Naive thymus-derived CD8-positive, alpha-beta T cell (primary cell): ENCODE data around the gene CLK4. TPM values are rescaled to one million over a fixed set of nuclear protein-coding genes. Genes with fewer than 3 reads are reported as not detected.

ENCODE experiments used
- ATAC-seq, 2 donors: fragments of 150-1000 bp; cut with Tn5 transposase in 1 of 2; sonication (Bioruptor Pico), chemical (Tn5 transposase) in 1 of 2; 1 replicate in 1 of 2; 2 replicates in 1 of 2; pipeline ENCODE4 v1.10.0; 2021; ENCODE audit warnings: mild to moderate bottlenecking in 2 of 2, moderate library complexity in 2 of 2
- POLR2A ChIA-PET: fragments of 350-600 bp; sonication (Branson Sonifier 250); formaldehyde crosslinking; loops from one replicate; lab custom pipeline; 2021; ENCODE audit warnings: antibody characterized with exemption; lab: Charles Lee
- DNase-seq, 10 donors: peaks; one replicate each; pipeline versions ENCODE4 v3.0.0 to v3.0.0-alpha.2; 2020 to 2022
- H3K27ac Mint-ChIP-seq, 10 donors: one replicate each; pipeline ENCODE4 v1.8.0; 2020 to 2022; ENCODE audit warnings: mild to moderate bottlenecking in 10 of 10, mixed read lengths in 10 of 10, moderate library complexity in 4 of 10, inconsistent platforms in 1 of 10
- H3K27me3 Mint-ChIP-seq, 5 donors: one replicate each; pipeline ENCODE4 v1.8.0; 2021 to 2022; ENCODE audit warnings: mixed read lengths in 5 of 5
- H3K36me3 Mint-ChIP-seq, 3 donors: one replicate each; pipeline ENCODE4 v1.8.0; 2020 to 2022; ENCODE audit warnings: mixed read lengths in 3 of 3, mild to moderate bottlenecking in 2 of 3, inconsistent platforms in 1 of 3
- H3K4me1 Mint-ChIP-seq, 4 donors: one replicate each; pipeline ENCODE4 v1.8.0; 2021 to 2022; ENCODE audit warnings: mixed read lengths in 4 of 4
- H3K4me3 Mint-ChIP-seq, 10 donors: one replicate each; pipeline ENCODE4 v1.8.0; 2020 to 2022; ENCODE audit warnings: mild to moderate bottlenecking in 10 of 10, mixed read lengths in 10 of 10, moderate library complexity in 6 of 10, inconsistent platforms in 1 of 10
- H3K9me3 Mint-ChIP-seq, 9 donors: one replicate each; pipeline ENCODE4 v1.8.0; 2020 to 2022; ENCODE audit warnings: mixed read lengths in 9 of 9, mild to moderate bottlenecking in 3 of 9, inconsistent platforms in 1 of 9, moderate library complexity in 1 of 9
- polyA plus RNA-seq, 3 donors: library from polyadenylated mRNA; unstranded; fragments of 300-500 nt; fragmentation: Illumina TruSeq; gene quantifications; one replicate each; pipeline ENCODE4 v1.2.3, GENCODE V29; 2021
- total RNA-seq, 8 experiments: library from RNA in 2 of 8; stranded (reverse) in 2 of 8; gene quantifications; one replicate each; pipeline ENCODE4 v1.2.3 and lab custom pipeline; 2021 to 2026

CLK4 gene
- total and polyA plus RNA-seq, 5 experiments from 2014 or later: 14.5 to 105 (median 18.7) TPM

DNA sequence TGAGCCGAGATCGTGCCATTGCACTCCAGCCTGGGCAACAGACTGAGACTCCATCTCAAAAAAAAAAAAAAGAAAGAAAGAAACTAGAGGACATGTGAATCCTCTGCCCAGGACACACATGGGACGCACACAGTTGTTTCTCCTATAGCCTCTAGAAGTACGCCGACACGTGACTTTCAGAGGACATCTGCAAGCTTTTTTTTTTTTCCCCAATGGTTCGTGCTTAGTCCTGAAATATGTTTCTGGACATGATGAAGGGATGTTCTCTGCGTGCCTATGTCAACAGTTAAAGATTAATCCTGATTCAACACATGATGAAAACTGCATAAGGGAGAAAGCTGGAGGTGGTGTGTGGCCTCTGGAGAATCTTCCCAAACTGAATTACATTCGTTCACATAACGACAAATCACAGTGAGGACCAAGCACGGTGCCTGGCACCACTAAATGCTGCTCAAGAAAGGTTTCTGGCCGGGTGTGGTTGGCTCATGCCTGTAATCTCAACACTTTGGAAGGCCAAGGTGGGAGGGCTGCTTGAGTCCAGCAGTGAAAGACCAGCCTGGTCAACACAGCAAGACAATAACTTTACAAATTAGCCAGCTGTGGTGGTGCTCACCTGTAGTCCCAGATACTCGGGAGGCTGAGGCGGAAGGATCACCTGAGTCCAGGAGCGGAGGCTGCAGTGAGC lies 46.4 kb downstream of the CLK4 start:
- no peaks in the 10 kb centered on the region for H3K9me3 Mint-ChIP-seq
- H3K4me1 Mint-ChIP-seq: no peaks in the 10 kb centered on the region
- POLR2A ChIA-PET: no interaction called here
- peaks cover 0 to 2% (median 0%) of the 10 kb centered on the region in 3 donors for H3K36me3 Mint-ChIP-seq
- ATAC-seq: no peak
- peak overlapping the region in 1 of 10 donors; percentile 14 for H3K4me3 Mint-ChIP-seq
- H3K27ac Mint-ChIP-seq: no peak overlapping the region
- no peak for DNase-seq
- peaks cover 15 to 43% (median 27%) of the 10 kb centered on the region in 5 donors for H3K27me3 Mint-ChIP-seq

- ATAC-seq: no peak
- Mint-ChIP-seq H3K4me1 (no peaks in the 10 kb centered on the region), H3K9me3 (peaks cover 0 to 2% (median 0%) of the 10 kb centered on the region in 9 donors), H3K36me3 (peaks cover 0 to 2% (median 2%) of the 10 kb centered on the region in 3 donors), H3K27me3 (peaks cover 23 to 54% (median 43%) of the 10 kb centered on the region in 5 donors), H3K27ac (no peak overlapping the region), H3K4me3 (no peak overlapping the region)
- POLR2A ChIA-PET: no interaction called here
- no peak for DNase-seq
Measured at GRCh38 chr5:178577944-178578343, 48.9 kb downstream of the CLK4 start.

GRCh38 chr5:178577376-178577839 lies 49.4 kb downstream of the CLK4 start:
- Mint-ChIP-seq H3K4me1 (no peaks in the 10 kb centered on the region), H3K9me3 (peaks cover 0 to 6% (median 0%) of the 10 kb centered on the region in 9 donors), H3K27ac (no peak overlapping the region), H3K27me3 (peaks cover 23 to 55% (median 47%) of the 10 kb centered on the region in 5 donors), H3K36me3 (peaks cover 2 to 7% (median 2%) of the 10 kb centered on the region in 3 donors), H3K4me3 (no peak overlapping the region)
- POLR2A ChIA-PET: no interaction called here
- ATAC-seq (no peak), DNase-seq (no peak)

DNA sequence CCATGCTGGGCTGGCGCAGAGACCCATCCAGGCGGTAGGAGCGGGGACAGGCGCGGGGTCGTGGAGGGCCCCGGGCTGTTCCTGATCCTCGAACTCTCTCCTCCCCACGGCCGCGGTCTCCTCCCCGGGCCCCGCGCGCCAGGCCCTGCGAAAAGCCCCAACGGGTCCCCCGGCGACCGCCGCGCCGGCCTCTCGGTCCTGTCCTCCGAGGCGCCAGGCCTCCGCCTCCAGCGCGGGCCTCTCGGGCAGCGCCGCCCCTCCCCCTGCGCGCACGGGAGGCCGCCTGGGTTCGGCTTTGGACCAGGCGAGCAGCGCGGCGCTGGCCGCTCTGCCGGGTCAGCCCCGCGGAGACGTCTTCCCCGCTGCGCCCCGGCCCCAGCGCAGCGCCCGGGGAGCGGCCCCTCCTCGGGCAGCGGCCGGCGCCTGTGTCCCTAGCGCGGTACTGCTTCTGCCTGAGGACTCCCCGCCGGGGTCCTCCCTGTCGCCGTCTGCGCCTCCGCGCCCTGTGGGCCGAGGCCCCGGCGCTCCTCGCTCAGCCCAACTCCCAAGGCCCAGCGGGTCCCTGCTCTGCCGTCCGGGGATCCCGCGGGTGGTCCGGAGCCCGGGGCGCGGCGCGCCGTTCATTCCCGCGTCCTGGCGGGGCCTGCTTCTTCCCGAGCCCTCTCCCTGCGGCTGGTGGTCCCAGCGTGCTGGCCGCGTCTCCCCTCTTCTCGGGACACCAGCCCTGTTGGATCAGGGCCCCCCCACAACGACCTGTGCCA lies 50.1 kb downstream of the CLK4 start:
- peaks cover 26 to 57% (median 46%) of the 10 kb centered on the region in 5 donors for H3K27me3 Mint-ChIP-seq
- H3K27ac Mint-ChIP-seq: no peak overlapping the region
- POLR2A ChIA-PET: no interaction called here
- H3K4me1 Mint-ChIP-seq: no peaks in the 10 kb centered on the region
- no peak overlapping the region for H3K4me3 Mint-ChIP-seq
- H3K9me3 Mint-ChIP-seq: peaks cover 0 to 6% (median 0%) of the 10 kb centered on the region in 9 donors
- peaks cover 2 to 7% (median 2%) of the 10 kb centered on the region in 3 donors for H3K36me3 Mint-ChIP-seq
- ATAC-seq: no peak
- no peak for DNase-seq

GRCh38 chr5:178573216-178573615 lies 53.6 kb downstream of the CLK4 start:
- Mint-ChIP-seq H3K4me1 (no peaks in the 10 kb centered on the region), H3K9me3 (peaks cover 0 to 6% (median 0%) of the 10 kb centered on the region in 9 donors), H3K36me3 (peaks cover 2 to 11% (median 2%) of the 10 kb centered on the region in 3 donors), H3K27me3 (peaks cover 19 to 66% (median 41%) of the 10 kb centered on the region in 5 donors), H3K4me3 (no peak overlapping the region), H3K27ac (no peak overlapping the region)
- POLR2A ChIA-PET: no interaction called here
- ATAC-seq (no peak), DNase-seq (no peak)

GRCh38 chr5:178572617-178573016 lies 54.2 kb downstream of the CLK4 start:
- H3K27me3 Mint-ChIP-seq: peaks cover 17 to 61% (median 35%) of the 10 kb centered on the region in 5 donors
- POLR2A ChIA-PET: no interaction called here
- no peaks in the 10 kb centered on the region for H3K4me1 Mint-ChIP-seq

GRCh38 chr5:178569485-178569884 lies 57.4 kb downstream of the CLK4 start:
- Mint-ChIP-seq H3K4me3 (no peak overlapping the region), H3K36me3 (peaks cover 0 to 11% (median 2%) of the 10 kb centered on the region in 3 donors), H3K27ac (no peak overlapping the region), H3K9me3 (peaks cover 0 to 6% (median 0%) of the 10 kb centered on the region in 9 donors), H3K4me1 (no peaks in the 10 kb centered on the region), H3K27me3 (peaks cover 15 to 51% (median 21%) of the 10 kb centered on the region in 5 donors)
- POLR2A ChIA-PET: no interaction called here
- DNase-seq (no peak), ATAC-seq (no peak)

More at GRCh38 chr5:178572617-178573016, 54.2 kb downstream of the CLK4 start:
- Mint-ChIP-seq H3K27ac (no peak overlapping the region), H3K4me3 (no peak overlapping the region), H3K9me3 (peaks cover 0 to 6% (median 0%) of the 10 kb centered on the region in 9 donors), H3K36me3 (peaks cover 2 to 11% (median 2%) of the 10 kb centered on the region in 3 donors)
- DNase-seq (no peak), ATAC-seq (no peak)

GRCh38 chr5:178564811-178565550 lies 61.9 kb downstream of the CLK4 start:
- Mint-ChIP-seq H3K9me3 (peaks cover 0 to 5% (median 0%) of the 10 kb centered on the region in 9 donors), H3K4me1 (peaks cover 0 to 8% (median 4%) of the 10 kb centered on the region in 4 donors), H3K36me3 (peaks cover 0 to 2% (median 0%) of the 10 kb centered on the region in 3 donors), H3K27me3 (peaks cover 9 to 44% (median 19%) of the 10 kb centered on the region in 5 donors), H3K27ac (no peak overlapping the region), H3K4me3 (no peak overlapping the region)
- ATAC-seq (no peak), DNase-seq (no peak)
- POLR2A ChIA-PET: no interaction called here

DNA sequence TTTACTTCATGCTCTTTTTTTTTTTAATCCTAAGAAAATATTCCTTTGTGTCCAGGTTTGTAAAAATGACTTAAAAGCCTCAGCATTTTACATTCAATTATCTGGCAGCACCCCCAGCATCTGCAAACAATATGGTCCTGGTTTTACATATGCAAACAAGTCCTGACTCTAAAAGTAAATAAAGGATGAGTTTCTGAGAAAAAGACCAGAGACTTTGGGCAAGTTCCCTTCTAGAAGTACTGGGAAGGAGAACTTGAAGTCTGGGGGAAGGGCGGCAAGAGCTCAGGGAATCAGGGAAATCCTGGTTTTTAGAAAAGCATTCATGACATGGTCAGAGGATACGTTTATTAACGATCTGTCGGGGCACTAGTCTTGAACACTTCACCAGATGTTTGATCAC lies 62.5 kb downstream of the CLK4 start:
- Mint-ChIP-seq H3K27me3 (peaks cover 9 to 44% (median 17%) of the 10 kb centered on the region in 5 donors), H3K36me3 (peaks cover 0 to 2% (median 0%) of the 10 kb centered on the region in 3 donors), H3K27ac (no peak overlapping the region), H3K4me3 (no peak overlapping the region), H3K9me3 (peaks cover 0 to 5% (median 0%) of the 10 kb centered on the region in 9 donors), H3K4me1 (peaks cover 0 to 8% (median 4%) of the 10 kb centered on the region in 4 donors)
- POLR2A ChIA-PET: no interaction called here
- ATAC-seq (no peak), DNase-seq (no peak)

- H3K27me3 Mint-ChIP-seq: peaks cover 8 to 51% (median 23%) of the 10 kb centered on the region in 5 donors
- H3K4me3 Mint-ChIP-seq: no peak overlapping the region
- H3K27ac Mint-ChIP-seq: no peak overlapping the region
- DNase-seq (no peak), ATAC-seq (no peak)
- H3K36me3 Mint-ChIP-seq: peaks cover 0 to 2% (median 0%) of the 10 kb centered on the region in 3 donors
- H3K4me1 Mint-ChIP-seq: peaks cover 0 to 8% (median 4%) of the 10 kb centered on the region in 4 donors
- H3K9me3 Mint-ChIP-seq: peaks cover 0 to 5% (median 0%) of the 10 kb centered on the region in 9 donors
- POLR2A ChIA-PET: interaction anchor here (0.7 kb wide), 1 partner anchor 1037 kb away, joined by 3 read pairs; no protein-coding TSS in a partner anchor
Measured at GRCh38 chr5:178563621-178564020, 63.2 kb downstream of the CLK4 start.

GRCh38 chr5:178561746-178562264 lies 65.0 kb downstream of the CLK4 start:
- H3K4me1 Mint-ChIP-seq: peaks cover 0 to 8% (median 4%) of the 10 kb centered on the region in 4 donors
- DNase-seq (peak in 1 of 10 donors; percentile 19), ATAC-seq (no peak)
- peaks cover 0 to 5% (median 0%) of the 10 kb centered on the region in 9 donors for H3K9me3 Mint-ChIP-seq
- no peak overlapping the region for H3K27ac Mint-ChIP-seq
- peaks cover 0 to 2% (median 0%) of the 10 kb centered on the region in 3 donors for H3K36me3 Mint-ChIP-seq
- H3K4me3 Mint-ChIP-seq: peak overlapping the region in 2 of 10 donors; percentile 22 to 32
- H3K27me3 Mint-ChIP-seq: peaks cover 4 to 64% (median 27%) of the 10 kb centered on the region in 5 donors
- POLR2A ChIA-PET: no interaction called here

DNA sequence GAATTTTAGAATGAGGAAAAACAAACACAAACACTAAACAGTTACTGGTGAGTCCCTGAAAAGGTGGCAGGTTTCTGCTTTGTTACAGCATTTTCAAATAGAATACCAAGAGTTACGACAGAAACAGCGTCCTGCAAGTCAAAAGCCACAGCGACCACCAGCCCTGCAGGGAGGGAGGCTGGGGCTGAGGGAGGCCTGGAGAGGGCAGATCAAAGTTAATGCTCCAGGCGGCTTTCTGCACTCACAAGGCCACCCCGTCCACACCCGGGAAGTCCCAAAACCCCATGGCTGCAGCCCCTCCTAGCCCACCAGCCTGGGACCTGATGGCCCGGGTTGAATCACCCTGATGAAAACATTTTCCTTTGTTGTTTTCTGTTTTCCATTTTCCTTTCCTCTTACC lies 65.9 kb downstream of the CLK4 start:
- Mint-ChIP-seq H3K36me3 (peaks cover 0 to 2% (median 0%) of the 10 kb centered on the region in 3 donors), H3K9me3 (peaks cover 0 to 5% (median 0%) of the 10 kb centered on the region in 9 donors), H3K27me3 (peaks cover 4 to 67% (median 29%) of the 10 kb centered on the region in 5 donors), H3K4me3 (no peak overlapping the region), H3K4me1 (peaks cover 0 to 8% (median 4%) of the 10 kb centered on the region in 4 donors), H3K27ac (no peak overlapping the region)
- POLR2A ChIA-PET: no interaction called here
- ATAC-seq (no peak), DNase-seq (peak in 1 of 10 donors; percentile 18)
